HG03558 (cell line): ENCODE results near the gene ZNF326.

ENCODE experiments used
- ATAC-seq: cut with Tn5 transposase; IDR thresholded peaks from one replicate; pipeline ENCODE4 v1.9.1; 2021; ENCODE audit warnings: moderate number of reproducible peaks; ENCODE audit not compliant: unreplicated experiment; ENCODE audit errors: extremely low read depth

The ZNF326 gene

GRCh38 chr1:89994805-89995597 lies at the start of gene ZNF326:
TSS of gene ZNF326 (plus strand) at chr1:89995110. CDS start at chr1:89995258, 148 bp downstream.
- peak; percentile 81 for ATAC-seq

- ATAC-seq: peak; percentile 88
These were observed 48.9 kb upstream of the ZNF326 start for GRCh38 chr1:89945852-89946476.

GRCh38 chr1:89946532-89946931 lies 48.4 kb upstream of the ZNF326 start:
- ATAC-seq: no peak

GRCh38 chr1:89948722-89949345 lies 46.1 kb upstream of the ZNF326 start:
- ATAC-seq: no peak

- ATAC-seq: no peak
These were observed 44.8 kb upstream of the ZNF326 start for GRCh38 chr1:89949991-89950624.

GRCh38 chr1:89950703-89951102 lies 44.2 kb upstream of the ZNF326 start:
- ATAC-seq: no peak

GRCh38 chr1:89951766-89952604 lies 42.9 kb upstream of the ZNF326 start:
- no peak for ATAC-seq

- ATAC-seq: no peak
These were observed 42.2 kb upstream of the ZNF326 start for GRCh38 chr1:89952605-89953130.

GRCh38 chr1:89953131-89953626 lies 41.7 kb upstream of the ZNF326 start:
- ATAC-seq: peak; percentile 47

- ATAC-seq: no peak
These were observed 41.0 kb upstream of the ZNF326 start for GRCh38 chr1:89953929-89954328.

GRCh38 chr1:89954401-89954800 lies 40.5 kb upstream of the ZNF326 start:
- no peak for ATAC-seq

- no peak for ATAC-seq
These were observed 39.4 kb upstream of the ZNF326 start for GRCh38 chr1:89955311-89956205.

- no peak for ATAC-seq
These were observed 37.8 kb upstream of the ZNF326 start for GRCh38 chr1:89957107-89957506.

- ATAC-seq: no peak
These were observed 35.9 kb upstream of the ZNF326 start for GRCh38 chr1:89958851-89959654.

GRCh38 chr1:89959719-89960118 lies 35.2 kb upstream of the ZNF326 start:
- ATAC-seq: no peak

GRCh38 chr1:89962024-89962741 lies 32.7 kb upstream of the ZNF326 start:
- no peak for ATAC-seq

GRCh38 chr1:89962742-89963075 lies 32.2 kb upstream of the ZNF326 start:
- no peak for ATAC-seq
